Muscle of arm (tissue), 12 donors: ENCODE data around the gene RAE1. TPM values are rescaled to one million over a fixed set of nuclear protein-coding genes. Genes with fewer than 3 reads are reported as not detected.

Source experiments
- DNase-seq: peaks from one replicate; pipeline ENCODE4 v3.0.0-alpha.2; 2013
- polyA plus RNA-seq, 12 donors: library from polyadenylated mRNA; unstranded; fragments of 120-200 nt; gene quantifications; one replicate each; pipeline ENCODE4 v1.2.1, GENCODE V29; 2013; ENCODE audit not compliant: insufficient read length in 12 of 12

The RAE1 gene
- polyA plus RNA-seq, 12 donors: 11.2 to 33.3 (median 27.5) TPM; not detected in 1

DNA sequence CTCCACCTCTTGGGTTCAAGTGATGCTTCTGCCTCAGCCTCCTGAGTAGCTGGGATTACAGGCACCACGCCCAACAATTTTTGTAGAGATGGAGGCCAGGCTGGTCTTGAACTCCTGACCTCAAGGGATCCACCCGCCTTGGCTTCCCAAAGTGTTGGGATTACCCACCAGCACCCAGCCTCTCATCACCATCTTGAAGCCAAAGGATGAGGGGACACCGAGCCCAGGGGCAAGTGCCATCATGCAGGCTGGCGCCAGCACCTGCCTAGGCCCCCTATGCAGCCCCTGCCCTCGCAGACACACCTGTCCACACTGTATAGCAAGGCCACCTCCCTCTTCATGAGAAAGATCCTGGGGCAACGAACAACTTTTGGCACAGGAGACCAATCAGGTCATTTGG, 34.9 kb downstream of the RAE1 start:
- DNase-seq: no peak

DNA sequence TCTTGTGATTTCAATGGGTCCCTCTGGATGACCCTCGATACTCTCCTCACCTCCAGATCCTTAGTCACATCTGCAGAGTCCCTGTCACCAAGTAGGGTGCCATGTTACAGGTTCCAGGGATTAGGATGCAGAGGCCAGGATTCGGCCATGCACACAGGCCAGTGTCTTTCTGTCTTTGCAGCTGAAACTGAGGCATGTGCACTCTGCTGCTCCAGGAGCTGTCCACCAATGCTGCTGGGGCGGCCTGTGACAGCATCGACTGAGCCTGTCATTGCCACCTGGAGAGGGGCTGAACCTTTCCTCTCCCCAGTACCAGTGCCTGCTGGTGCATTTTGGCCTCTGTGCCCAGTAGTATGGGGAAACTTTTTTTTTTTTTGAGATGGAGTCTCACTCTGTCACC, 35.7 kb downstream of the RAE1 start:
- no peak for DNase-seq

DNA sequence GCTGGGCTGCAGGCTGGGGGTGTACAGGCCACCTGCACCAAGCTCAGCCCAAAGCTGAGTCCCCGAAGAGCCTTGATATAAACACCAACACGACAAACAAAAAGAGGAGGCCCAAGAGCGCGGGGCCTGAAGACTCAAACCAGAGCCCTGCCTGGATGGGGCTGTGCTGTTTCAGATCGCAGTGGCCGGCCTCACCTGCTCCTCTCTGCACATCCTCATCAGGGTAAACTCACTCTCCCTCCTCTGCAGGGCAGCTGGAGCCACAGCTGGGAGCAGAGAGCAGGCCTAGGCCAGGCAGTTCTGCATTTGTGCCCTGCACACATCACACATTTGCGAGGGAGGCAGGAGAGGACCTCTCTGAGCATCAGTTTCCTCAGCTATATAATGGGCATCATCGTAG, 36.4 kb downstream of the RAE1 start:
- no peak for DNase-seq

DNA sequence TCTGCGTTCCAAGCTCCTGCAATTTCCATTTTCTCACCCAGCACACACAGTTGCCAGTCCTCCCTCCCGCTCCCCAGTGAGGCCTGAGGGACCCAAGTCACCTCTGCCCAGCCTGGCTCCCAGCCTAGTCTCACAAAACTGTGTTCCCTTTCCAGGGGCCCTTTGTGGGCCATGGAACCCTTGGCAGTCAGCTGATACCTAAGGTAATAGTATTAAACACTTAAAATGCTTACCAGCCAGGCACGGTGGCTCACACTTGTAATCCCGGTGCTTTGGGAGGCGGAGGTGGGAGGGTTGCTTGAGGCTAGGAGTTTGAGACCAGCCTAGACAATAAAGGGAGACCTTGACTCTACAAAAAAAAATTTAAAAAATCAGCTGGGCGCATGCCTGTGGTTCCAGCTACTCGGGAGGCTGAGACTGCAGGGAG, 36.9 kb downstream of the RAE1 start:
- DNase-seq: no peak

DNA sequence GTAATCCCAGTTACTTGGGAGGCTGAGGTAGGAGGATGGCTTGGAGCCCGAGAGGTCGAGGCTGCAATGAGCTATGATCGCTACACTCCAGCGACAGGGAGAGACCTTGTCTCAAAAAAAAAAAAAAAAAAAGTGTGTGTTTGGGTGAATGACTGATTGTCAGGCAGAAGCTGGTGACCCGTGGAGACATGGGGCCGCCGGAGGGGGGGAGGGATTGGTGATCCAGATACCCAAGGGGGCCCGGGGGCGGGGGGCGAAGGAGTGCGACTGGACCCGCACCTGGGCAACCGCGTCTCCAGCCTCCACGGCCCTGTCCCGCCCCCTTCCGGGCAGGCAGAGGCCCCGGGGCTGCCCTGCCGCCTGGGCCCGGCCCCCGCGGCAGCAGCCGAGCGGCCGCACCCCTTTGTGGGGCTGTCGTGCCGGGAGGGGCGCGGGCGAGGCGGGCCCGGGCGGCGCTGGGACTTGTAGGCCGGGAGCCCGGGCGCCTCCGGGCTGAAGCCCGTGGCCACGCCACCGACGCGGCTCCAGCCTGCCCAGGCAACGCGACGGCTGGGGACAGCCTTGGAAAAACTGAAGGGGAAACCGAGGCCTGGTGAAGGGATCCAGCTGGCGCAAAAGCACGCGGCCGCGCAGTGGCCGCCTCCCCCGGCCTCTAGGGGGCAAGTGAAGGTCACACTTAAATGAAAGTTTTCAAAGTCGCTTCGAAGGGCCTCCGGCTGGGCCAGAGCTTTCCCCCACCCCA, 38.1 kb downstream of the RAE1 start:
- DNase-seq: peak; percentile 48

DNA sequence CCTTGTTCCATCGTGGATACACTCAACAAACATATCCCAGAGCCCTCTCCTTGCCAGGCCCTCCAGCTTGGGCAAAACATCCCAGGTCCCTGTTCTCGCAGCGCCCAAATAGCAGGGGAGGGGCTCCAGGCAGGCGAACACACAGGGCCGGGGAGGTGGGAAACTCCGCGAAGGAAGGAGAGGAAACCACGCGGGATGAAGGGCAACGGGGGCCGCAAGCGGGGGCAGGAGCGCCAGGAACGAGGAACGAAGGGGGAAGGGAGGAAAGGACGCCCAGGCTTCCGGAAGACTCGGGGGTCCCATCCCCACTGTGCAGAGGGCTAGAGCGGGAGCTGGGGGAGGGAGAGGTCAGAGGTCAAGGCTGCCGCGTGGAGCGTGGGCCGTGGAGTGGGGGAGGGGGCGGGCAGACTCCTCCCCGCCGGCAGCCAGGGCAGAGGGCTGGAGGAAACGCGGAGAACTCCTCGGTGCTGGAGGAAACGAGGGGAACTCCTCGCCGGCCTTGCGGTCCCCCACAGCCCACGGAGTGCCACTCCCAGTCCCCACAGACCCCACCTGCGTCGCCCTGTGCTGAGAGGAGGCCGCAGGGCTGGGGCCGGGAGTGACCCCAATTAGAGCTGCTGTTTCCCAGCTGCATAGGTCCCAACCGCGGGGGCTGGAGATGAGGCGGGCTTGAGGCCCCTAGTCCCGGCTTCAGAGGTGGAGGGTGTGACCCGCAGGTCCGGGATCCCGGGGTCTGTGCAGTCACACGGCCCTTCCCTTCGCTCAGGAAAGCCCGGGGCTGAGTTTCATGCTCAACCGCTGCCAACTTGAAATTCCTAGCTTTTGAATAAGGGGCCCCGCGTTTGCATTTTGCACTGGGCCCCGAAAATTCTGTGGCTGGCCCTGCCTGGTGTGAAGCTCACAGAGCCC, 38.9 kb downstream of the RAE1 start:
- no peak for DNase-seq

DNA sequence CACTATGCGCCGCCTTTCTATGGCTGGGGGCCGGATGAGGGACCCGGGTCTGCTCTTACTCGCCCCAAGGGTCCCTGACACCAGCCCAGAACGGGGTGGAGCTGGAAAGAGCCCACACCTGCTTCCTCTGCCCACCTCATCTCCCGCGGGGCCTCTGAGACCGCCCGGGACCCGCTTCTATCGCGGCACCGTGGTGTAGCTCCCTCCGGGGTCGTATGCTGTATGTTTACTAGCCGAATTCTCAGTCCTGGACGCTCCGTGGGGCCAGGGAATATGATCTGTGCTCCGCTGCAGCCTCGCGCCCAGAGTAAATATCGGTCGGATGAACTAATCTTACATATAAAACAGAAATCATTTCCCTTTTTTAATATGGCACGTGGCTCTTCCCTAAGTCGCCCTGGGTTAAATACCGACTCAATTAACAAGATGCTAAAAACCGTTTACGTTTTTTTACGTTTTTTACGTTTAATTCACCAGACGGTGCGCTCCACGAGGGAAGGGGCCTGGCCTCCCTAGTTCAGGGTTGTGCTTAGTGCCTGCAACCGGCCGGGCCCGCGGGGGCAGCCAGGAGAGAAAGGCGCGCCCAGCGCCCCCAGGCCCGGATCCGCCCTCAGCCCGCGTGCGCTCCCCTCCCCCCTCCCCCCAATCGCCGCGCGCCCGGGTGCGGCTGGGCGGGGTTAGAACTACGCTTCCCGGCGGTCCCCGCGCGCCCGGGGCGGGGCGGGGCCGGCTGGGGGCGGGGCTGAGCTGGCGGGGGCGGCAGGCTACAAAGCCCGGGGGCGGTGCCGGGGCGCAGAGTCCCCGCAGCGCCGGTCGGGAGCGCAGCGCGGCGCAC, 39.8 kb downstream of the RAE1 start, which contains the start of gene RBM38:
TSS of gene RBM38 (plus strand) at position 793 of the 835 bp plus-strand sequence. CDS start 186 bp downstream, outside the sequence.
- no peak for DNase-seq

DNA sequence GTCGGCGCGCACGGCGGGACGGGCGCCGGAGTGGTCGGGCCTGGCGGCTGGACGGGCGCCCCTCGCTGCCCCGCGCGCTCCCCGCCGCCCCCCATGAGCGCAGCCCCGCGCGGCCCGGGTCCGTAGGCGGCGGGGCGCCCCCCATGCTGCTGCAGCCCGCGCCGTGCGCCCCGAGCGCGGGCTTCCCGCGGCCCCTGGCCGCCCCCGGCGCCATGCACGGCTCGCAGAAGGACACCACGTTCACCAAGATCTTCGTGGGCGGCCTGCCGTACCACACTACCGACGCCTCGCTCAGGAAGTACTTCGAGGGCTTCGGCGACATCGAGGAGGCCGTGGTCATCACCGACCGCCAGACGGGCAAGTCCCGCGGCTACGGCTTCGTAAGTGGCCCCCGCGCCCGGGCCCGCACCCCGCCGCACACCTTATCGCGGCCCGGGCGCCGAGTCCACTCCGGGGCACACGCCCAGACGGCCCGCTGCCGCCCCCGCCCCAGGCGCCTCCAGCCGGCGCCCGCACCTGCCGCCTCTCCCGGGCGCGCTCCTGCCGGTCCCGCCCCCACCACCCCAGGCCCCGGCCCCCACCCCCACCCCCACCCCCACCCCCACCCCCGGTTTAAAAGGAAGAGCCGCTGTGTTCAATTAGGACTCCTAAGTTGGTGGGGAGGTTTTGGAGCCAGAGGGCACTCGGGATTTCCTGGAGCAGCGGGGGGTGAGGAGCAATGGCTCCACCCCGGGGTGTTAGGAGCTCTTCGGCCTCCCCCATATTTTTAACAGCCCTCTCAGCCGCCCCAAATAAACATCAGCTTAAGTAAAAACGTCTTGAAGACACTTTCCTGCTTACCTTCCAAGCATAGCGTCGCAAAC, 40.6 kb downstream of the RAE1 start:
- DNase-seq: no peak

DNA sequence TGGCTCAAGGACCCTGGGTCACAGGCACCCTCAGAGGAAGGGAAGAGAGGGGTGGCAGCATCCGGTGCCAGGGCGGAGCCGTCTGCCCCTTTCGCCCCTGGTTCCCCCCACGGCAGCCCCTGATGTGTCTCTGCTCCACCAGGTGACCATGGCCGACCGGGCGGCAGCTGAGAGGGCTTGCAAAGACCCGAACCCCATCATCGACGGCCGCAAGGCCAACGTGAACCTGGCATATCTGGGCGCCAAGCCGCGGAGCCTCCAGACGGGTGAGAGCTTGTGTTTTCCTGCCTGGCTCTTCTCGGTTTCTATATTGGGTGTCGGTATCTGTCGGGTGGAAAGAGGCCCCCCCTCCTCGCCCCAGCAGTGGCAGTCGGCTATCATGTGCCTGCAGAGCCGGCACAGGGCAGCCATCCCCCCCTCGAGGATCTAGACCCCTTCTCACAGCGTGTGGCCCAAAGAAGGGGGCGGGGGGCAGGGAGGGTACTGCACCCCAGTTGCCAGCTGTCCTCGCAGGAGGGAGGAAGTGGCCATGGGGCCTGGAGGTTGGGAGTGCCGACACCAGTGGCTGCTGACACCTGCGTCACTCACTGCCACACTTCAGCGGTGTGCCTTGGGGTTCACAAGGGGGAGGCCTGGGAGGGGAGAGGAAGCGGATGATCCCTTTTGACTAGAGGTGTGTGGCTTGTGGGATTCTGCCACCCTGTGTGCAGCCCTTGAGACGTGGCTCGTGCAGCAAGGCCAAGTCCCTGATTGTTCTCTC, 41.6 kb downstream of the RAE1 start:
- DNase-seq: no peak

DNA sequence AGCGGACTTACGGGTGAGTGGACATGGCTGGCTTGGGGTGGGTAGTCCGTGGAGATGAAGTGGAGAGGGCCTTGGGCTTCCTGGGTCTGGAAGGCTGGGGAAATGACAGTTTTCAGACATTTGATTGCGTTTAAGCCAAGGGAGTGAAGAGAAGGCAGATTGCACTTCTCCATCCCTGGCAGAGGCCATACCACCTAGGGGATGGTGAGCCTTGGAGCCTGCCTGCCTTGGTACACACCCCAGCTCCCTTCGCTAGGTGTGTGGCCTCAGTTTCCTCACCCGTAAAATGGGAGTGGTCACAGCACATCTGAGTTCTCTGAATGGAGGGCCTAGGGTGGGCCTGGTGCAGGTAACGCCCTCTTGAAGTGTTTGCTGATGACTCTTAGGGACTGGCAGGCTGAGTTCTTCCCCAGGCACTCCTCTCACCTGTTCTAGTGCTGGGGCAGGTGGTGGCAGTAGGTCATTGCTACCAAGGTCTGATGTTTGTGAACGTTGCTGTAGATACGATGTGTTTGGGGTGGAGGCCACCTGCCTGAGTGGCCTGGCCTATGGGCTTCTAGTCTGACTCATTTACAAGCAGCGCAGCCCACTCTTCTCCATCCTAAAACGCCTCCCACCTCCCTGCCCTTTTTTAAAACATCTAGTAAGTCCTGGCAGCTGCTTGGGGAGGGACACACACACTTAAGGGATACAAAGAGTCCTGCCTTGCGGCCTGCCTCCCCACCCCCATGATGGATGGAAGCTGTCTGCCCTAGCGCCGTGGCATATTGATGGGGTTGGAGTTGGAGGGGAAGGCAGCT, 42.5 kb downstream of the RAE1 start:
- no peak for DNase-seq

DNA sequence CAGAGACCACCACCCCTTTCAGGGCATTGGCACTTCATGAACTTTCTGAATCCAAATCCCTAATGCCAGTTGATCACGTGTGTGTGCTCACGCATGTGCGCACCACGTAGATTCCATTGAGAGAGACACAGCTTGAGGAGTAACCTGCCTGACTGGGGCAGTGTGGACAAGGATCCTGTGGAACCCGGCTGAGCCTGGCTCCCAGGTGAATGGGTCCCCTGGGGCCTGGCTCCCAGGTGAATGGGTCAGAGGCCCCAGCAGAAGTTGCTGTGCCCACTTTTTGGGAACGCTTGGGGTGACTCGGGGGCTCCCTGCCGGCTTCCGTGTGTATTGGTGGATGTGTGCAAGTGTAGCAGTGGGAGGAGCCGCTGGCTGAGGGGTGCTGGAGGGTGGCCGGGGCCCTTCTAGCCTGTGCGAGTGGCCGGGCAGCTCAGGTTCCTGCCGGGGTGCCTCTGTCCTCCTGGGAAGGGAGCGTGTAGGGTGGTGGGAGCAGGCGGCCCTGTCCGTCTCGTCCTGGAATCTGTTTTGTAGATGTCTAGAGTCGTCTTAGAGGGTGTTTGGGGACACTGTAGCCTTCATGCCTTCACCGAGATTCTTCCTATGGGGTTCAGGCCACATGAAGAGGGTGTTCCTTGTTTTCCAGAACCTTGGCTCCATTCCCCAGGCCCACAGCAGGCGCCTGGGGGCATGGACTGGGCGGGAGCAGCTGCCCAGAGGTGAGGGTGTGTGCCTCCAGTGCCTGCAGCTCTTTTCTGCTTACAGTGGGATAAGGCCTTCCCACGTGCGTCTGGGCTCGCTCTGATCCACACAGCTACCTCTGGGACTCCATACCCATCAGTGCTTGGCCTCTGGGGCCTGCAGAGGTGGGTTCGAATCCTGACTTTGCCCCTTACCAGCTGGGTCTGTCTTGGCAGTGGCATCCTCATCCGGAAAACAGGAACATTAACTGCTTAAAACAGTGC, 43.3 kb downstream of the RAE1 start:
- DNase-seq: no peak

DNA sequence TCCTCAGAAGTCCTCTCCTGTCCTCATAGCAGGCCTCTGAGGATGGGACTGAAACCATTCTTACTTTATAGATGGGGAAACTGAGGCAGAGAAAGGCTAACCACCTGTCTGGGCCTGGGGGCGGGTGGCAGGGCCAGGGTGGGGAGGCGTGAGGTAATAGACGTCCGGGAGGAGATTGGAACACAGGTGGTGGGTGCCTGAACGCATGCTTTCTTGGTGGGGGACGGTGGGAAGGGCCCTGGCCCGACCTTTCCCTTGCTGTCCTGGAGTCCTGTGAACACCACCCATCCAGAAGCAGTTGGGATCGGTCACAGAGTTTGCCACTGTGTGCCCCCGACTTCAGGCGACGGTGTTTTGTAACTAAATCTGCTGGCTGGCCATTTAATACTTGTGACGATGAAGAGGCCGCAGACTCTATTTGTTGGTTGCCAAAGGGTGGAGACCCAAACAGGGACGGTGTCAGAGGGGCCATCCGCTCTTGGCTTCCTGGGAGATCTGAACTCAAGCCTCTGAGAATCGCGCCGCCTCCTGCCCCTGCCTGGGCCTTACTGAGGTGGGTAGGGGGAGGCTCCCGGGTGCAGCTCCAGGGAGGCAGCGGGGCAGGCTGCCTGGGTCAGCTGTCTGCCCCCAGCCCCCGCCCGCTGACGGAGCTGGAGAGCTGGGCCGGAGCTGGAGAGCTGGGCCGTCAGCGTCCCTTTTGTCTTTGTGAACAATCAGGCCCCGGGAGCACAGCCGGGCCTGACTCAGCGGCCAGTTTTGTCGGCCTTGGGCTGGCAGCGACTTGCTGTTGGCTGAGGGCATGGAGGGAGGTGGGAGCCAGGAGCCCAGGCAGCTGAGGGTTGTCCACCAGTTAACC, 44.3 kb downstream of the RAE1 start:
- DNase-seq: no peak

DNA sequence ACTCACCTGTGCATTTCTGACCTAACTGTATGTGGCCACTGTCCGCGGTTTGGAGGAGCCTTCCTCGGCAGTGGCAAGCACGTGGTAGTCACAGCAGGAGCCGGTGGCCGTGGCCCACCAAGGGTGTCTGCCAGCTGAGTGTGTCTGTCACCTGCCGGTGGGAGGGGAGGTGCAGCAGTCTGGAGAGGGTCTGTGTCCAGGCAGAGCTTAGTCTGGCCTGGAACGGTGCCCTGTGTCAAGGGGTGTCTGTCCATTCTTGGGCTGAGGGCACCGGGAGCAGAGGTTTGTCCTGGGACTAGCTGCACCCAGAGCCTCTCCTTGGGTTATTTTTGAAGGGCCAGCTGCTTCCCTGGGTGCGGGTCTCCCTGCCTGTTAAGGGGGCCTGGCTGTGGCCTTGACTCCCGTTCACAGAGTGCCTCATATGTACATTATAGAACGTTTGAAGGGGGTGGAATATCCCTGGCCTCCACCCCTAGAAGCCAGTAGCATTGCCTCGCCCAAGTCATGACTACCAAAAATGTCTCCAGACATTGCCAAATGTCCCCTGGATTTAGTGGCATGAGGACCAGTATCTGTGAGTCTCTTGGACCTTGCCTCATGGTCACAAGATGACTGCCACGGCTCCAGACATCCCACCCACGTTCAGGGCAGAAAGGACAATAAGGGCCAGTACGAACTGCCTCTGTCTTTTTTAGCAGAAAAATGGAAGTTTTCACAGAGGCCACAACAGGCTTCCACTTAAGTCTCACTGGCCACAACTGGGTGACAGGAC, 45.3 kb downstream of the RAE1 start:
- no peak for DNase-seq

DNA sequence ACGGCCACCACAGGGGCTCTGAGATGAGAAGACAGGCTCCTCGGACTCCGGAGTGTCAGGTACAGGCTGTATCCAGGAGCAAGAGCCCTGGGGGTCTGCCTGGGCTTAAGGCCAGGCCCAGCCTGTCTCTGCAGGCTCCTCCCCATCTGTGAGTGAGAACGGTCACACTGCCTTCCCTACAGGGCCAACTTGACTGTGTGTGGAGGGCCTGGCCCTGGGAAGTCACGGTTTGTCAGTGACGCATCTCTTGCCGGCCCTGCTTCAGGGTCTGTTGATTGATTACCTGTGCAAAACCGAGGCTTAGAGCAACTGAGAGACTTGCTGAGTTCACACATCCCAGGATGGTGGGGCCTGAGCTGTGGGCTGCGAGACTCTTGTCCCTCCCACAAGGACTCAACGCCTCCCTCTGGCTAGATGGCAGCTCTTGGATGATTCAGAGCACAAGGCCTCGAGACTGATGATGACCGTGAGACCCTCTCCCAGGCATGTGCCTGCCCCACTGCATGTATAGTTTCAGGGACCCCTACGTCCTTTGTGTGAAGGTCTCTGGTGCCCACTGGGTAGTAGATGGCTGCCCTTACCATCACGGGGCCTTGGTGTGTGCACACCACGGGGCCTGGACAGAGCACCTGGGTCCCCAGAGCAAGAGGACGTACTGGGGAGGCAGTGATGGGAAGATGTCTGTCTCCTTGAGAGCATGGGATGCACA, 46.1 kb downstream of the RAE1 start:
- no peak for DNase-seq

DNA sequence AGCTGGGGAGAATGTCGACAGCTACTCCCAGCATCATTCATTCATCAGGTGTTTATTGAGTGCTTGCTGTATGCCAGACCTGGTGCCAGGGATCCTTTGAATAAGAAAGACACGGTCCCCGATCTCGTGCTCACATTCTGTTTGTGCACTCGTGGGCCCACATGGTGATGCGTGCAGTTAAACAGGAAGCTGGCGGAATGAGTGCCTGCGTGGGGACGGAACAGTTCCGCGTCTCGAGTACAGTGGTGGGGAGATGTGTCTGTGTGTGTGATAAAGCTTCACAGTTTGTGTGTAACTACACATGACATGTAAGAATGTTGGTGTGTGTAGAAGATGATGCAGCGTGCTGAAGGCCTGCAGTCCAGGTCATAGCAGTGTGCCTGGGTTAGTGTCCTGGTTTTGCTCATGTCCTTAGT, 46.6 kb downstream of the RAE1 start:
- no peak for DNase-seq
